A549 (cell line): Measurements from ENCODE around the gene SH3PXD2A. TPM values are rescaled to one million over a fixed set of nuclear protein-coding genes. Genes with fewer than 3 reads are reported as not detected.

ENCODE experiments used
- ATAC-seq, 2 experiments: fragments of 200-7000 bp in 1 of 2; fragments of >200 bp in 1 of 2; cut with Nextera tagmentation in 1 of 2; cut with Tn5 transposase in 1 of 2; 3 replicates each; pipeline versions ENCODE4 v1.8.0 to v1.9.1; 2018 to 2020; ENCODE audit warnings: mild to moderate bottlenecking in 1 of 2, moderate library complexity in 1 of 2
- CTCF ChIA-PET: fragments of 300-600 bp; sonication (Branson Sonifier 250); formaldehyde crosslinking; extraction: SDS; loops from one replicate; lab custom pipeline; 2021; ENCODE audit warnings: antibody characterized with exemption, inconsistent platforms; lab: Yijun Ruan, JAX
- POLR2A ChIA-PET: fragments of 350-600 bp; formaldehyde crosslinking; extraction: SDS; loops from one replicate; lab custom pipeline; 2021; ENCODE audit warnings: antibody characterized with exemption, inconsistent platforms; lab: Yijun Ruan, JAX
- DNase-seq, 2 experiments: peaks; one replicate each; pipeline versions ENCODE4 v3.0.0 to v3.0.0-alpha.2; 2011 to 2016; ENCODE audit warnings: low read depth in 1 of 2, low spot score in 1 of 2
- FAIRE-seq: peaks from 2 replicates; lab custom pipeline; 2011; peaks lifted over from hg19 to GRCh38; lab: Jason Lieb, UNC
- H3K27ac ChIP-seq, 2 experiments: fragments of >200 bp; sonication (Bioruptor Twin); formaldehyde crosslinking; 3 replicates each; pipeline ENCODE4 v1.5.1; 2016 to 2017
- H3K4me1 ChIP-seq: fragments of >200 bp; sonication (Bioruptor Twin); formaldehyde crosslinking; 3 replicates; pipeline ENCODE4 v1.6.1; 2016
- H3K4me2 ChIP-seq: fragments of >200 bp; sonication (Bioruptor Twin); formaldehyde crosslinking; 3 replicates; pipeline ENCODE4 v1.6.1; 2016
- H3K4me3 ChIP-seq: fragments of >200 bp; sonication (Bioruptor Twin); formaldehyde crosslinking; 3 replicates; pipeline ENCODE4 v1.5.1; 2016
- H3K9me3 ChIP-seq: fragments of >200 bp; sonication (Bioruptor Twin); formaldehyde crosslinking; 3 replicates; pipeline ENCODE4 v1.6.1; 2016
- ATOH8 ChIP-seq: fragments of 250-450 bp; sonication (Bioruptor Pico); IDR thresholded peaks from 2 replicates; pipeline ENCODE4 v1.5.0; 2020; ENCODE audit warnings: low read depth, mild to moderate bottlenecking, moderate library complexity
- BCL3 ChIP-seq: fragments of >200 bp; sonication (Bioruptor Twin); formaldehyde crosslinking; IDR thresholded peaks from 3 replicates; pipeline ENCODE4 v1.6.1; 2016
- CEBPB ChIP-seq, 2 experiments: fragments of >200 bp in 1 of 2; sonication (Bioruptor Twin) in 1 of 2; formaldehyde crosslinking in 1 of 2; IDR thresholded peaks; 2 replicates each; pipeline ENCODE4 v1.6.1; 2012 to 2016
- CHD4 ChIP-seq: fragments of 200-600 bp; sonication (generic); IDR thresholded peaks from 2 replicates; pipeline ENCODE4 v1.6.1; 2016; ENCODE audit warnings: antibody characterized with exemption, mild to moderate bottlenecking, borderline replicate concordance
- E2F6 ChIP-seq: IDR thresholded peaks from 2 replicates; pipeline ENCODE4 v1.6.1; 2012; ENCODE audit warnings: low read depth, borderline replicate concordance
- EHF ChIP-seq: fragments of 250-450 bp; sonication (Bioruptor Pico); IDR thresholded peaks from 2 replicates; pipeline ENCODE4 v1.5.0; 2020; ENCODE audit warnings: mild to moderate bottlenecking
- EP300 ChIP-seq, 2 experiments: fragments of >200 bp; sonication (Bioruptor Twin); formaldehyde crosslinking; IDR thresholded peaks; 2 replicates in 1 of 2; 3 replicates in 1 of 2; pipeline ENCODE4 v1.6.1; 2016 to 2017
- FOSB ChIP-seq: fragments of 250-450 bp; sonication (Bioruptor Pico); IDR thresholded peaks from 2 replicates; pipeline ENCODE4 v1.5.0; 2020; ENCODE audit warnings: mild to moderate bottlenecking, moderate library complexity
- GATA3 ChIP-seq: IDR thresholded peaks from 2 replicates; pipeline ENCODE4 v1.6.1; 2012; ENCODE audit warnings: borderline replicate concordance
- HES2 ChIP-seq: fragments of >200 bp; sonication (Bioruptor Twin); formaldehyde crosslinking; IDR thresholded peaks from 2 replicates; pipeline ENCODE4 v1.6.1; 2016
- HEYL ChIP-seq: fragments of 250-450 bp; sonication (Bioruptor Pico); IDR thresholded peaks from 2 replicates; pipeline ENCODE4 v1.8.0; 2021; ENCODE audit warnings: mild to moderate bottlenecking, moderate library complexity
- HOXA7 ChIP-seq: fragments of 250-450 bp; sonication (Bioruptor Pico); IDR thresholded peaks from 2 replicates; pipeline ENCODE4 v1.5.0; 2020; ENCODE audit warnings: mild to moderate bottlenecking, moderate library complexity
- HOXB5 ChIP-seq: fragments of 250-450 bp; sonication (Bioruptor Pico); IDR thresholded peaks from 2 replicates; pipeline ENCODE4 v1.5.0; 2020; ENCODE audit warnings: mild to moderate bottlenecking, moderate library complexity
- JUN ChIP-seq, 2 experiments: fragments of >200 bp; sonication (Bioruptor Twin); formaldehyde crosslinking; IDR thresholded peaks; 2 replicates in 1 of 2; 3 replicates in 1 of 2; pipeline ENCODE4 v1.6.1; 2016 to 2017
- MAX ChIP-seq: IDR thresholded peaks from 2 replicates; pipeline ENCODE4 v1.6.1; 2012
- MYC ChIP-seq: IDR thresholded peaks from 2 replicates; pipeline ENCODE4 v1.6.1; 2012; ENCODE audit warnings: mild to moderate bottlenecking, inconsistent platforms, low read length, improper control_type of control experiment, borderline replicate concordance
- NPAS2 ChIP-seq: fragments of 250-450 bp; sonication (Bioruptor Pico); IDR thresholded peaks from 2 replicates; pipeline ENCODE4 v1.8.0; 2022; ENCODE audit warnings: mild to moderate bottlenecking, moderate library complexity, borderline replicate concordance
- PBX3 ChIP-seq: IDR thresholded peaks from 2 replicates; pipeline ENCODE4 v1.6.1; 2012
- RAD21 ChIP-seq, 2 experiments: fragments of >200 bp in 1 of 2; sonication (Bioruptor Twin) in 1 of 2; formaldehyde crosslinking in 1 of 2; IDR thresholded peaks in 1 of 2; conservative IDR thresholded peaks in 1 of 2; 2 replicates in 1 of 2; 3 replicates in 1 of 2; pipeline ENCODE4 v1.6.1; 2012 to 2018; ENCODE audit warnings: inconsistent platforms in 1 of 2
- RARB ChIP-seq: fragments of 250-450 bp; sonication (Bioruptor Pico); IDR thresholded peaks from 2 replicates; pipeline ENCODE4 v1.8.0; 2021; ENCODE audit warnings: mild to moderate bottlenecking, moderate library complexity
- REST ChIP-seq: fragments of 200-600 bp; sonication (generic); IDR thresholded peaks from 2 replicates; pipeline ENCODE4 v1.6.1; 2016; ENCODE audit warnings: antibody characterized with exemption, mild to moderate bottlenecking, moderate library complexity
- RFX5 ChIP-seq: fragments of 450-650 bp; IDR thresholded peaks from 2 replicates; pipeline ENCODE4 v1.7.1; 2014; ENCODE audit warnings: antibody characterized with exemption, mild to moderate bottlenecking, moderate library complexity
- RNF2 ChIP-seq: fragments of 200-600 bp; sonication (generic); IDR thresholded peaks from 2 replicates; pipeline ENCODE4 v1.6.1; 2016; ENCODE audit warnings: low read depth, mild to moderate bottlenecking, antibody characterized with exemption, moderate library complexity, borderline replicate concordance
- SMC3 ChIP-seq: fragments of >200 bp; sonication (Bioruptor Twin); formaldehyde crosslinking; IDR thresholded peaks from 3 replicates; pipeline ENCODE4 v1.6.1; 2018; ENCODE audit warnings: inconsistent platforms
- SREBF2 ChIP-seq: fragments of 450-650 bp; IDR thresholded peaks from 2 replicates; pipeline ENCODE4 v1.6.1; 2014; ENCODE audit warnings: mild to moderate bottlenecking, moderate library complexity
- TFCP2L1 ChIP-seq: fragments of 250-450 bp; sonication (Bioruptor Pico); IDR thresholded peaks from 2 replicates; pipeline ENCODE4 v1.5.0; 2021; ENCODE audit warnings: mild to moderate bottlenecking
- ZSCAN20 ChIP-seq: fragments of 250-450 bp; sonication (Bioruptor Pico); IDR thresholded peaks from 2 replicates; pipeline ENCODE4 v1.8.0; 2022; ENCODE audit warnings: mild to moderate bottlenecking, moderate library complexity
- WGBS: methylation state at CpG from one replicate; pipeline ENCODE4 v1.1.6; 2017; ENCODE audit errors: missing lambda C conversion rate; 5-methylcytosine and 5-hydroxymethylcytosine counted together
- polyA plus RNA-seq, 4 experiments: library from polyadenylated mRNA; depleted of rRNA in 3 of 4; stranded (reverse); fragments of >200 nt; fragmentation: RNase III in 1 of 4; extraction: RNeasy Plus Mini Kit Qiagen cat#74134 plus additional on column Dnase treatment in 1 of 4; gene quantifications; 2 replicates in 3 of 4; 3 replicates in 1 of 4; pipeline ENCODE4 v1.2.3, GENCODE V29; 2011 to 2017

The SH3PXD2A gene
- polyA plus RNA-seq, 2 of the 4 experiments (the other 2 are of a cell fraction), result 2.4 to 3.9 TPM

GRCh38 chr10:103794996-103795395 is 60.4 kb downstream of the SH3PXD2A start:
- peak overlapping the region; percentile 60 for H3K4me2 ChIP-seq
- CTCF ChIA-PET, result interaction anchor here (0.9 to 1.5 kb wide), 5 partner anchors 12 to 90 kb away, joined by 3 to 6 read pairs (median 3); no protein-coding TSS in a partner anchor
- DNase-seq (no peak), ATAC-seq (no peak), FAIRE-seq (no peak)
- no peaks in the 10 kb centered on the region for H3K9me3 ChIP-seq
- WGBS, result 92% methylated on average over 7 of the region's 7 CpGs
- TF ChIP-seq EP300 (IDR thresholded peaks at IDR 0.05), result no peak
- POLR2A ChIA-PET, result interaction anchor here (0.6 kb wide), 1 partner anchor 36 kb away, joined by 7 read pairs; no protein-coding TSS in a partner anchor
- H3K27ac ChIP-seq, result peak overlapping the region; percentile 82 to 86
- H3K4me3 ChIP-seq, result no peak overlapping the region
- peaks cover 53% of the 10 kb centered on the region for H3K4me1 ChIP-seq

GRCh38 chr10:103793920-103794883 is 61.2 kb downstream of the SH3PXD2A start:
- H3K27ac ChIP-seq, result peak overlapping the region; percentile 82 to 86
- peak; percentile 65 to 95 for DNase-seq
- CTCF ChIA-PET, result interaction anchor here (0.6 to 1.5 kb wide), 8 partner anchors 9 to 262 kb away, joined by 3 to 6 read pairs (median 3); no protein-coding TSS in a partner anchor
- TF ChIP-seq HOXB5 (no peak), RNF2 (no peak), FOSB (no peak), JUN (IDR thresholded peaks at IDR 0.05) (peak; percentile 79 to 83; a peak in 4 of 5 replicates), PBX3 (no peak), BCL3 (peak; percentile 94), GATA3 (peak; percentile 80), MAX (peak; percentile 74), SMC3 (peak; percentile 41), RARB (CRISPR knock-in tag) (no peak), MYC (peak; percentile 68), EHF (CRISPR knock-in tag) (0 out of 2 replicates have a peak, but pooled peaks have one; percentile 73), HES2 (no peak), E2F6 (no peak), NPAS2 (CRISPR knock-in tag) (no peak), RFX5 (no peak), ATOH8 (no peak), RAD21 (conservative IDR thresholded peaks at IDR 0.05 in 1 of 2, IDR thresholded peaks at IDR 0.05 in 1 of 2) (peak; percentile 2 to 59; a peak in 2 of 5 replicates), HOXA7 (CRISPR knock-in tag) (no peak), HEYL (CRISPR knock-in tag) (no peak), SREBF2 (no peak), TFCP2L1 (no peak), CHD4 (no peak), EP300 (IDR thresholded peaks at IDR 0.05) (peak; percentile 72 to 74; a peak in 2 of 5 replicates), CEBPB (IDR thresholded peaks at IDR 0.05) (peak; percentile 83 to 94), REST (no peak), ZSCAN20 (peak; percentile 46; the same call in 1 of the 2 replicates)

More at GRCh38 chr10:103793920-103794883, 61.2 kb downstream of the SH3PXD2A start:
- Histone ChIP-seq H3K9me3 (no peaks in the 10 kb centered on the region), H3K4me2 (peak overlapping the region; percentile 60), H3K4me3 (no peak overlapping the region), H3K4me1 (peaks cover 59% of the 10 kb centered on the region)
- ATAC-seq (peak; percentile 91 to 96), FAIRE-seq (peak; percentile 18)
- 15% methylated on average over 13 of the region's 13 CpGs for WGBS
- POLR2A ChIA-PET, result interaction anchor here (0.6 kb wide), 1 partner anchor 36 kb away, joined by 7 read pairs; no protein-coding TSS in a partner anchor
